Body of pancreas (tissue), 4 donors: Measurements from ENCODE around the gene UBALD1.
"Not testable (repeated sequence)": the region's sequence is repeated elsewhere in the genome, so short reads cannot be mapped to it uniquely, and the experiment has no call there.

ENCODE experiments used
- POLR2A ChIP-seq, 3 donors: fragments of 450-650 bp; IDR thresholded peaks; one replicate each; pipeline ENCODE4 v1.6.1; 2016; ENCODE audit warnings: antibody characterized with exemption in 3 of 3, mild to moderate bottlenecking in 2 of 3
- TF ChIP-seq, protein P1 (sequence below), 7 experiments: fragments of 450-650 bp in 4 of 7; fragments of 200-600 bp in 3 of 7; sonication (generic) in 3 of 7; IDR thresholded peaks; one replicate each; pipeline ENCODE4 v1.5.1; 2016 to 2019; ENCODE audit warnings: antibody characterized with exemption in 7 of 7

DNA sequence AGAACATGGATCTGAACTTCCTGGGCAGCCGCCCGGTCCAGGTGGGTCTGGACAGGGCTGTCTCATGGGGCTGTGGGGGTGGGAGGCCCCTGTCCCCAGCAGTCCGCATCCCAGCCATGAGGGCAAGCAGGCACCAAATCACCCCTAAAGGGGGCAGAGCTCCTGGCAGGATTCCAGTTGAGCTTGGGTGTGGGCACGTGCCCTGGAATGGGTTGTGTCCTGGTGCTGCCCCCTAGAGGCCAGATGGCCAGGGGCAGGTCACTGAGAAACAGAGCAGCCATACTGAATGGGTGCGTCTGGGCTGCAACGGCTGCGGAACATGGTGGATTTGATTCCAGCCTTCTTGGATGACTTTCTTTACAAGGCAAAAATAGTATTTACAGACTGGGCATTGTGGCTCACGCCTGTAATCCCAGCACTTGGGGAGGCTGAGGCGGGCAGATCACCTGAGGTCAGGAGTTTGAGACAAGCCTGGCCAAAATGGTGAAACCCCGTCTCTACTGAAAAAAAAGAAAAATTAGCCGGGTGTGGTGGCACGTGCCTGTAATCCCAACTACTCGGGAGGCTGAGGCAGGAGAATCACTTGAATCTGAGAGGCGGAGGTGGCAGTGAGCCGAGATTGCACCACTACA, 35.9 kb upstream of the UBALD1 start:
- TF ChIP-seq, protein P1, sequence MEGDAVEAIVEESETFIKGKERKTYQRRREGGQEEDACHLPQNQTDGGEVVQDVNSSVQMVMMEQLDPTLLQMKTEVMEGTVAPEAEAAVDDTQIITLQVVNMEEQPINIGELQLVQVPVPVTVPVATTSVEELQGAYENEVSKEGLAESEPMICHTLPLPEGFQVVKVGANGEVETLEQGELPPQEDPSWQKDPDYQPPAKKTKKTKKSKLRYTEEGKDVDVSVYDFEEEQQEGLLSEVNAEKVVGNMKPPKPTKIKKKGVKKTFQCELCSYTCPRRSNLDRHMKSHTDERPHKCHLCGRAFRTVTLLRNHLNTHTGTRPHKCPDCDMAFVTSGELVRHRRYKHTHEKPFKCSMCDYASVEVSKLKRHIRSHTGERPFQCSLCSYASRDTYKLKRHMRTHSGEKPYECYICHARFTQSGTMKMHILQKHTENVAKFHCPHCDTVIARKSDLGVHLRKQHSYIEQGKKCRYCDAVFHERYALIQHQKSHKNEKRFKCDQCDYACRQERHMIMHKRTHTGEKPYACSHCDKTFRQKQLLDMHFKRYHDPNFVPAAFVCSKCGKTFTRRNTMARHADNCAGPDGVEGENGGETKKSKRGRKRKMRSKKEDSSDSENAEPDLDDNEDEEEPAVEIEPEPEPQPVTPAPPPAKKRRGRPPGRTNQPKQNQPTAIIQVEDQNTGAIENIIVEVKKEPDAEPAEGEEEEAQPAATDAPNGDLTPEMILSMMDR (IDR thresholded peaks at IDR 0.05): peak; percentile 48 to 69 (median 66)
- not testable (repeated sequence) for TF ChIP-seq POLR2A (IDR thresholded peaks at IDR 0.05)
